ENCODE measurements around the gene CTCFL. TPM values are rescaled to one million over a fixed set of nuclear protein-coding genes. Genes with fewer than 3 reads are reported as not detected.

CTCFL gene
- total RNA-seq, 4 donors from 2014 or later = 0.13 to 0.46 TPM; not detected in 2

GRCh38 chr20:57562541-57563465 lies 37.9 kb upstream of the CTCFL start:
- intact Hi-C loops (cut with DNase I) = no loop called here
- H3K27me3 ChIP-seq = no peaks in the 10 kb centered on the region
- H3K27ac ChIP-seq = no peak overlapping the region
- WGBS, 2 donors = 94% methylated on average over 24 to 35 of the region's 35 CpGs
- DNase-seq = no peak
- no peak overlapping the region for H3K4me3 ChIP-seq (replicated peaks in 1 of 3)
- H3K36me3 ChIP-seq = no peaks in the 10 kb centered on the region
- H3K4me1 ChIP-seq = peaks cover 7 to 8% of the 10 kb centered on the region in 2 donors
- TF ChIP-seq, protein P1, sequence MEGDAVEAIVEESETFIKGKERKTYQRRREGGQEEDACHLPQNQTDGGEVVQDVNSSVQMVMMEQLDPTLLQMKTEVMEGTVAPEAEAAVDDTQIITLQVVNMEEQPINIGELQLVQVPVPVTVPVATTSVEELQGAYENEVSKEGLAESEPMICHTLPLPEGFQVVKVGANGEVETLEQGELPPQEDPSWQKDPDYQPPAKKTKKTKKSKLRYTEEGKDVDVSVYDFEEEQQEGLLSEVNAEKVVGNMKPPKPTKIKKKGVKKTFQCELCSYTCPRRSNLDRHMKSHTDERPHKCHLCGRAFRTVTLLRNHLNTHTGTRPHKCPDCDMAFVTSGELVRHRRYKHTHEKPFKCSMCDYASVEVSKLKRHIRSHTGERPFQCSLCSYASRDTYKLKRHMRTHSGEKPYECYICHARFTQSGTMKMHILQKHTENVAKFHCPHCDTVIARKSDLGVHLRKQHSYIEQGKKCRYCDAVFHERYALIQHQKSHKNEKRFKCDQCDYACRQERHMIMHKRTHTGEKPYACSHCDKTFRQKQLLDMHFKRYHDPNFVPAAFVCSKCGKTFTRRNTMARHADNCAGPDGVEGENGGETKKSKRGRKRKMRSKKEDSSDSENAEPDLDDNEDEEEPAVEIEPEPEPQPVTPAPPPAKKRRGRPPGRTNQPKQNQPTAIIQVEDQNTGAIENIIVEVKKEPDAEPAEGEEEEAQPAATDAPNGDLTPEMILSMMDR (IDR thresholded peaks at IDR 0.05) = no peak
- TF ChIP-seq POLR2A (IDR thresholded peaks at IDR 0.05) = no peak
- H3K9me3 ChIP-seq = no peaks in the 10 kb centered on the region

DNA sequence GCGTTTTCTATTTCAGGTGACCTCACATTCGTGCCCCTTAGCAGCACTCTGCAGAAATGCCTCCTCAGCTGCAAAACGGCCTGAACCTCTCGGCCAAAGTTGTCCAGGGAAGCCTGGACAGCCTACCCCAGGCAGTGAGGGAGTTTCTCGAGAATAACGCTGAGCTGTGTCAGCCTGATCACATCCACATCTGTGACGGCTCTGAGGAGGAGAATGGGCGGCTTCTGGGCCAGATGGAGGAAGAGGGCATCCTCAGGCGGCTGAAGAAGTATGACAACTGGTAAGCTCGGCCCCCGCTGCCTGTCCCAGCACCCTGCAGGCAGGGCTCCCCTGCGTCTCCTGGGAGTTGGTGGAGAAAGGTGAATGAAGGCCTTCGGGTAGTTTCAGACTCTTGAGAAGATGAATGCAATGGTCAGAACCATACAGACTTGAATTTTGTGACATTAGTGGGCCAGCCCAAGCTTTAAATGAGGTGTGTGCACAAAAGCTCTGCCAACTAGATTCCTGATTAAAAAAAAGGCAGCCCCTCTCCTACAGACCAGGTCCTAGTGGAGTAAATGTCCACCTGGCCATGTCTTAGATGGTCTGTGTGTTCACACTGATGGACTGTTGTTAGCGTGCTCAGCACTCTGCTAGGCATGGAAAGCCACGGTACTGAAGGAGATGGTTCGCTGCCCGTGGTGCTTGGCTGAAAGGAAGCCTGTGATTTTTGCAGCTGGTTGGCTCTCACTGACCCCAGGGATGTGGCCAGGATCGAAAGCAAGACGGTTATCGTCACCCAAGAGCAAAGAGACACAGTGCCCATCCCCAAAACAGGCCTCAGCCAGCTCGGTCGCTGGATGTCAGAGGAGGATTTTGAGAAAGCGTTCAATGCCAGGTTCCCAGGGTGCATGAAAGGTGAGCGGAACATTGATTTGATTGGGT lies 36.7 kb upstream of the CTCFL start:
- no peak overlapping the region for H3K27ac ChIP-seq
- intact Hi-C loops (cut with DNase I) = no loop called here
- H3K36me3 ChIP-seq = no peaks in the 10 kb centered on the region
- no peaks in the 10 kb centered on the region for H3K9me3 ChIP-seq
- H3K27me3 ChIP-seq = no peaks in the 10 kb centered on the region
- TF ChIP-seq, protein P1 (IDR thresholded peaks at IDR 0.05) = no peak
- no peak for TF ChIP-seq POLR2A (IDR thresholded peaks at IDR 0.05)
- DNase-seq = no peak
- H3K4me1 ChIP-seq = peaks cover 7 to 8% of the 10 kb centered on the region in 2 donors
- WGBS, 2 donors = 64 to 67% methylated on average over 24 of the region's 24 CpGs
- H3K4me3 ChIP-seq (replicated peaks in 1 of 3) = no peak overlapping the region

- intact Hi-C loops (cut with DNase I) = no loop called here
- no peak within 1 kb of the TSS for H3K27ac ChIP-seq
- WGBS, 2 donors = 32 to 40% methylated on average over 11 to 14 of the region's 14 CpGs
- no peaks in the 10 kb centered on the region for H3K9me3 ChIP-seq
- no peaks in the 10 kb centered on the region for H3K36me3 ChIP-seq
- no peak within 1 kb of the TSS for H3K4me3 ChIP-seq (replicated peaks in 1 of 3)
- peak; percentile 76 to 81 for DNase-seq
- TF ChIP-seq, protein P1 (IDR thresholded peaks at IDR 0.05) = no peak
- TF ChIP-seq POLR2A (IDR thresholded peaks at IDR 0.05) = peak in 1 of 2 donors; percentile 54
- no peaks in the 10 kb centered on the region for H3K27me3 ChIP-seq
- H3K4me1 ChIP-seq = peaks cover 7 to 8% of the 10 kb centered on the region in 2 donors
Observed at GRCh38 chr20:57560554-57561355, 35.8 kb upstream of the CTCFL start, which contains the start of gene PCK1. Gene PCK1, plus strand, starts transcription at chr20:57561110. Its CDS starts 302 bp downstream, at chr20:57561412.

DNA sequence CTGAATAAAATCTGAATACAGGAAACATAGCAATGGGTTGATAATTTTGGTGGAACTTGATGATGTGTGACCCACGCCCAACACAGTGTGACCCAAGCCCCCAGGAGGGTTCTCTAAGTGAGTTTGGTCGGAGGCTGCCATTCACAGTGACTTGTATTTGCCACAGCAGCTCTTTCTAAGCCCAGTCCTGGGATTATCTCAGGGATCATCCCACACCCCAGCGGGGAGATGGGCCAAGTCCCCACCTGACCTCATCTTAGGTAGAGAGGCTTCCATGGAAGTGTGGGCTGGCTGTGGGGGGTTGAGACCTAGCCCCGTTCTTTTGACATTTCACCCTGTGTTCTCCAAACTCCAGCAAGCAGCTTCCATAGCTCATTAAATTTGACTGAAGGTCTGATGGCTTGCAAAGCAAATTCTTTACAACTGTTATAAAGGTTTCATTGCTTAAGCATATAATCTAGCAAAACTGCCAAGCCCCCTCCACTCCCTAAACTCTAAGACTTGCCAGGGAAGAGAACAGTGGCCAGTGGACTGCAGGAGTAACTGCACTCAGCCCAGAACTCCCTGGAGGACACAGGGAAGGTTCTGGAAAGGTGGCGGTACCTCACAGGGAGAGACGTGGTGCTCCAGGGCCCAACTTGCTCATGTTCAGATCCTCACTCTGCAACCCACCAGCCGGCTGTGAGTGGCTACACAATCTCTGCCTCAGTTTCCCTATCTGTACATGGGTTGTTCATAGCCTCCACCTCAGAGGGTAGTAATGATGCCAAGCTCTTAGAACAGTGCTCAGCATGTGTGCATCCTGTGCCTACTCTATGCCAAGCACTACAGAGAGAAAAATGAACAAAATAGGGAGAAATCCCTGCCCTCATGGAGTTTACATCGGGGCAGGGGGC lies 35.0 kb upstream of the CTCFL start:
- intact Hi-C loops (cut with DNase I) = no loop called here
- no peak for TF ChIP-seq POLR2A (IDR thresholded peaks at IDR 0.05)
- TF ChIP-seq, protein P1 (IDR thresholded peaks at IDR 0.05) = no peak
- H3K4me3 ChIP-seq (replicated peaks in 1 of 3) = no peak overlapping the region
- DNase-seq = no peak
- H3K27me3 ChIP-seq = no peaks in the 10 kb centered on the region
- H3K9me3 ChIP-seq = no peaks in the 10 kb centered on the region
- peaks cover 7 to 8% of the 10 kb centered on the region in 2 donors for H3K4me1 ChIP-seq
- 84 to 86% methylated on average over 7 to 8 of the region's 8 CpGs for WGBS, 2 donors
- no peaks in the 10 kb centered on the region for H3K36me3 ChIP-seq
- no peak overlapping the region for H3K27ac ChIP-seq
